Measurements from ENCODE around the gene BCAS3.

GRCh38 chr17:60661489-60661888, 16.2 kb upstream of the BCAS3 start:
- TF ChIP-seq EZH2phosphoT487 (IDR thresholded peaks at IDR 0.05; ENCODE audit: insufficient read depth, low read depth) = no peak
- TF ChIP-seq EZH2 (IDR thresholded peaks at IDR 0.05; ENCODE audit: insufficient read depth, poor library complexity, severe bottlenecking) = no peak
